ENCODE results near the gene GSDMA. TPM values are rescaled to one million over a fixed set of nuclear protein-coding genes. Genes with fewer than 3 reads are reported as not detected.

The GSDMA gene
- total RNA-seq, 1 experiment from 2014 or later: not detected

- Histone ChIP-seq H3K27me3 (ENCODE audit: control insufficient read depth, insufficient read depth, low read length) (no peaks in the 10 kb centered on the region), H3K36me3 (replicated peaks; ENCODE audit: control insufficient read depth, insufficient read depth, low read length) (peaks cover under 1% of the 10 kb centered on the region; the same call in 1 of the 2 replicates), H3K4me3 (ENCODE audit: insufficient read depth, low read depth, low read length) (no peak overlapping the region)
- DNase-seq: peak; percentile 63
Measured at GRCh38 chr17:40014375-40014980, 51.7 kb downstream of the GSDMA start.

GRCh38 chr17:40015005-40015997 is 52.5 kb downstream of the GSDMA start, which contains the start of gene CSF3:
CSF3 (plus strand) TSS chr17:40015440; CDS start chr17:40015475, 35 bp downstream.
- Histone ChIP-seq H3K4me3 (ENCODE audit: insufficient read depth, low read depth, low read length) (no peak within 1 kb of the TSS), H3K36me3 (replicated peaks; ENCODE audit: control insufficient read depth, insufficient read depth, low read length) (peaks cover 2% of the 10 kb centered on the region; the same call in 1 of the 2 replicates), H3K27me3 (ENCODE audit: control insufficient read depth, insufficient read depth, low read length) (no peaks in the 10 kb centered on the region)
- peak; percentile 52 for DNase-seq

- no peak overlapping the region for H3K4me3 ChIP-seq (ENCODE audit: insufficient read depth, low read depth, low read length)
- peaks cover 4% of the 10 kb centered on the region for H3K36me3 ChIP-seq (replicated peaks; ENCODE audit: control insufficient read depth, insufficient read depth, low read length)
- peak; percentile 54 for DNase-seq
Measured at GRCh38 chr17:40015998-40016985, 53.5 kb downstream of the GSDMA start.

GRCh38 chr17:40017422-40018080 is 54.7 kb downstream of the GSDMA start:
- DNase-seq: peak; percentile 43
- Histone ChIP-seq H3K36me3 (replicated peaks; ENCODE audit: control insufficient read depth, insufficient read depth, low read length) (peaks cover 9% of the 10 kb centered on the region), H3K4me3 (ENCODE audit: insufficient read depth, low read depth, low read length) (no peak overlapping the region), H3K27me3 (ENCODE audit: control insufficient read depth, insufficient read depth, low read length) (no peaks in the 10 kb centered on the region)

More at GRCh38 chr17:40015998-40016985, 53.5 kb downstream of the GSDMA start:
- no peaks in the 10 kb centered on the region for H3K27me3 ChIP-seq (ENCODE audit: control insufficient read depth, insufficient read depth, low read length)

GRCh38 chr17:40018211-40019121 is 55.7 kb downstream of the GSDMA start:
- DNase-seq: peak; percentile 95
- Histone ChIP-seq H3K36me3 (replicated peaks; ENCODE audit: control insufficient read depth, insufficient read depth, low read length) (peaks cover 13% of the 10 kb centered on the region), H3K27me3 (ENCODE audit: control insufficient read depth, insufficient read depth, low read length) (no peaks in the 10 kb centered on the region), H3K4me3 (ENCODE audit: insufficient read depth, low read depth, low read length) (no peak overlapping the region)

GRCh38 chr17:40019140-40019991 is 56.6 kb downstream of the GSDMA start:
- DNase-seq: peak; percentile 80
- Histone ChIP-seq H3K27me3 (ENCODE audit: control insufficient read depth, insufficient read depth, low read length) (no peaks in the 10 kb centered on the region), H3K36me3 (replicated peaks; ENCODE audit: control insufficient read depth, insufficient read depth, low read length) (peaks cover 13% of the 10 kb centered on the region), H3K4me3 (ENCODE audit: insufficient read depth, low read depth, low read length) (no peak overlapping the region)

- DNase-seq: peak; percentile 35
Measured at GRCh38 chr17:40020146-40020545, 57.3 kb downstream of the GSDMA start.

GRCh38 chr17:40021451-40021971 is 58.7 kb downstream of the GSDMA start:
- Histone ChIP-seq H3K27me3 (ENCODE audit: control insufficient read depth, insufficient read depth, low read length) (no peaks in the 10 kb centered on the region), H3K36me3 (replicated peaks; ENCODE audit: control insufficient read depth, insufficient read depth, low read length) (peaks cover 22% of the 10 kb centered on the region), H3K4me3 (ENCODE audit: insufficient read depth, low read depth, low read length) (no peak overlapping the region)
- peak; percentile 28 for DNase-seq

More at GRCh38 chr17:40020146-40020545, 57.3 kb downstream of the GSDMA start:
- Histone ChIP-seq H3K36me3 (replicated peaks; ENCODE audit: control insufficient read depth, insufficient read depth, low read length) (peaks cover 13% of the 10 kb centered on the region), H3K27me3 (ENCODE audit: control insufficient read depth, insufficient read depth, low read length) (no peaks in the 10 kb centered on the region), H3K4me3 (ENCODE audit: insufficient read depth, low read depth, low read length) (no peak overlapping the region)

- Histone ChIP-seq H3K36me3 (replicated peaks; ENCODE audit: control insufficient read depth, insufficient read depth, low read length) (peaks cover 23% of the 10 kb centered on the region), H3K27me3 (ENCODE audit: control insufficient read depth, insufficient read depth, low read length) (no peaks in the 10 kb centered on the region), H3K4me3 (ENCODE audit: insufficient read depth, low read depth, low read length) (no peak overlapping the region)
- no peak for DNase-seq
Measured at GRCh38 chr17:40022497-40022896, 59.7 kb downstream of the GSDMA start.

- peak; percentile 30 for DNase-seq
- H3K4me3 ChIP-seq (ENCODE audit: insufficient read depth, low read depth, low read length): no peak overlapping the region
Measured at GRCh38 chr17:40022961-40023541, 60.2 kb downstream of the GSDMA start.

GRCh38 chr17:40023590-40024292 is 60.9 kb downstream of the GSDMA start:
- Histone ChIP-seq H3K36me3 (replicated peaks; ENCODE audit: control insufficient read depth, insufficient read depth, low read length) (peaks cover 25% of the 10 kb centered on the region), H3K27me3 (ENCODE audit: control insufficient read depth, insufficient read depth, low read length) (no peaks in the 10 kb centered on the region), H3K4me3 (ENCODE audit: insufficient read depth, low read depth, low read length) (no peak overlapping the region)
- DNase-seq: peak; percentile 19

More at GRCh38 chr17:40022961-40023541, 60.2 kb downstream of the GSDMA start:
- Histone ChIP-seq H3K36me3 (replicated peaks; ENCODE audit: control insufficient read depth, insufficient read depth, low read length) (peaks cover 23% of the 10 kb centered on the region), H3K27me3 (ENCODE audit: control insufficient read depth, insufficient read depth, low read length) (no peaks in the 10 kb centered on the region)
